A673 (cell line): Measurements from ENCODE around the gene DDAH1.

Experiments
- CTCF ChIP-seq: fragments of 300-800, 200-600 bp; sonication (generic); conservative IDR thresholded peaks from 2 replicates; pipeline ENCODE4 v1.5.1; 2017; ENCODE audit warnings: low read depth, mild to moderate bottlenecking, antibody characterized with exemption, low read length, moderate library complexity, mixed read lengths
- EZH2 ChIP-seq: fragments of 200-600 bp; sonication (generic); IDR thresholded peaks from 2 replicates; pipeline ENCODE4 v1.6.1; 2017; ENCODE audit warnings: borderline replicate concordance, low read depth, mild to moderate bottlenecking, mixed read lengths, antibody characterized with exemption, low read length; ENCODE audit not compliant: poor library complexity, severe bottlenecking

- no peak for TF ChIP-seq CTCF
- no peak for TF ChIP-seq EZH2
These were observed 136.1 kb downstream of the DDAH1 start for GRCh38 chr1:85328713-85329397.
